H9 (cell line): ENCODE results near the gene OSTN. TPM values are rescaled to one million over a fixed set of nuclear protein-coding genes. Genes with fewer than 3 reads are reported as not detected.
"Not testable (repeated sequence)": the region's sequence is repeated elsewhere in the genome, so short reads cannot be mapped to it uniquely, and the experiment has no call there.

Source experiments
- DNase-seq: peaks from one replicate; pipeline ENCODE4 v3.0.0-alpha.2; 2017
- H2AFZ ChIP-seq: one replicate; pipeline ENCODE4 v1.6.1; 2013; ENCODE audit warnings: mild to moderate bottlenecking, low read length, control low read depth, moderate library complexity
- H2AK5ac ChIP-seq: 2 replicates; pipeline ENCODE4 v1.6.1; 2013; ENCODE audit warnings: low read length, control low read depth, mixed read lengths; ENCODE audit not compliant: insufficient read length
- H2BK120ac ChIP-seq: one replicate; pipeline ENCODE4 v1.6.1; 2013; ENCODE audit warnings: low read depth, mild to moderate bottlenecking, low read length, control low read depth, inconsistent platforms; ENCODE audit not compliant: poor library complexity, severe bottlenecking
- H2BK12ac ChIP-seq: 2 replicates; pipeline ENCODE4 v1.6.1; 2013; ENCODE audit warnings: low read length, control low read depth, mixed read lengths, low read depth; ENCODE audit not compliant: insufficient read length
- H2BK15ac ChIP-seq: 2 replicates; pipeline ENCODE4 v1.6.1; 2013; ENCODE audit warnings: low read depth, low read length, control low read depth
- H2BK20ac ChIP-seq: one replicate; pipeline ENCODE4 v1.6.1; 2013; ENCODE audit warnings: low read depth, mild to moderate bottlenecking, low read length, control low read depth, inconsistent platforms; ENCODE audit not compliant: poor library complexity, severe bottlenecking
- H2BK5ac ChIP-seq: 2 replicates; pipeline ENCODE4 v1.6.1; 2013; ENCODE audit warnings: low read length, control low read depth, mixed read lengths; ENCODE audit not compliant: insufficient read length
- H3K14ac ChIP-seq: 2 replicates; pipeline ENCODE4 v1.6.1; 2013; ENCODE audit warnings: low read length, control low read depth; ENCODE audit not compliant: insufficient read depth
- H3K18ac ChIP-seq: 2 replicates; pipeline ENCODE4 v1.6.1; 2013; ENCODE audit warnings: low read depth, mild to moderate bottlenecking, mixed read lengths, low read length, control low read depth; ENCODE audit not compliant: insufficient read length
- H3K23ac ChIP-seq: 2 replicates; pipeline ENCODE4 v1.6.1; 2013; ENCODE audit warnings: low read length, control low read depth, mixed read lengths, low read depth; ENCODE audit not compliant: insufficient read length
- H3K23me2 ChIP-seq: 2 replicates; pipeline ENCODE4 v1.6.1; 2013; ENCODE audit warnings: low read depth, mild to moderate bottlenecking, mixed read lengths, low read length, control low read depth; ENCODE audit not compliant: insufficient read length, poor library complexity, severe bottlenecking
- H3K27ac ChIP-seq: 2 replicates; pipeline ENCODE4 v1.5.1; 2013; ENCODE audit warnings: low read length, control low read depth, mixed read lengths, low read depth; ENCODE audit not compliant: insufficient read length
- H3K27me3 ChIP-seq: 2 replicates; pipeline ENCODE4 v1.6.1; 2013; ENCODE audit warnings: low read length, control low read depth, inconsistent platforms; ENCODE audit not compliant: insufficient read depth
- H3K4ac ChIP-seq: 2 replicates; pipeline ENCODE4 v1.6.1; 2013; ENCODE audit warnings: low read depth, mild to moderate bottlenecking, control low read depth, inconsistent platforms, low read length, moderate library complexity
- H3K4me1 ChIP-seq: 2 replicates; pipeline ENCODE4 v1.6.1; 2013; ENCODE audit warnings: low read length, control low read depth, inconsistent platforms; ENCODE audit not compliant: insufficient read depth
- H3K4me2 ChIP-seq: 2 replicates; pipeline ENCODE4 v1.6.1; 2013; ENCODE audit warnings: low read length, control low read depth, mixed read lengths; ENCODE audit not compliant: insufficient read length, insufficient read depth
- H3K56ac ChIP-seq: 2 replicates; pipeline ENCODE4 v1.6.1; 2013; ENCODE audit warnings: low read depth, mild to moderate bottlenecking, mixed read lengths, low read length, control low read depth; ENCODE audit not compliant: insufficient read length
- H3K79me1 ChIP-seq: 2 replicates; pipeline ENCODE4 v1.6.1; 2013; ENCODE audit warnings: low read depth, mild to moderate bottlenecking, moderate library complexity, low read length, control low read depth, inconsistent platforms; ENCODE audit not compliant: insufficient read depth, poor library complexity, severe bottlenecking
- H3K79me2 ChIP-seq: 2 replicates; pipeline ENCODE4 v1.6.1; 2013; ENCODE audit warnings: low read length, control low read depth, inconsistent platforms; ENCODE audit not compliant: insufficient read depth
- H3K9ac ChIP-seq: 2 replicates; pipeline ENCODE4 v1.6.1; 2013; ENCODE audit warnings: low read length, control low read depth, mixed read lengths; ENCODE audit not compliant: insufficient read length; ENCODE audit errors: extremely low read depth
- H3K9me3 ChIP-seq: one replicate; pipeline ENCODE4 v1.6.1; 2013; ENCODE audit warnings: low read depth, low read length, inconsistent platforms; ENCODE audit not compliant: control insufficient read depth
- H3T11ph ChIP-seq: one replicate; pipeline ENCODE4 v1.6.1; 2013; ENCODE audit warnings: mild to moderate bottlenecking, low read length, control low read depth, inconsistent platforms
- H4K20me1 ChIP-seq: one replicate; pipeline ENCODE4 v1.6.1; 2013; ENCODE audit not compliant: control insufficient read depth, insufficient read length, insufficient read depth
- H4K5ac ChIP-seq: 2 replicates; pipeline ENCODE4 v1.6.1; 2013; ENCODE audit warnings: low read depth, mild to moderate bottlenecking, mixed read lengths, low read length, control low read depth; ENCODE audit not compliant: insufficient read length
- H4K8ac ChIP-seq: replicated peaks from 2 replicates; pipeline ENCODE4 v1.6.1; 2013; ENCODE audit warnings: low read length, control low read depth, mixed read lengths, low read depth; ENCODE audit not compliant: insufficient read length
- H4K91ac ChIP-seq: 2 replicates; pipeline ENCODE4 v1.6.1; 2013; ENCODE audit warnings: low read depth, mild to moderate bottlenecking, moderate library complexity, mixed read lengths, low read length, control low read depth; ENCODE audit not compliant: insufficient read length
- H3K27ac Mint-ChIP-seq, 3 experiments: 2 replicates in 2 of 3; 3 replicates in 1 of 3; pipeline ENCODE4 v1.8.0; 2020 to 2021; ENCODE audit warnings: mixed read lengths in 3 of 3, mild to moderate bottlenecking in 1 of 3, moderate library complexity in 1 of 3
- H3K27me3 Mint-ChIP-seq: 2 replicates; pipeline ENCODE4 v1.8.0; 2021; ENCODE audit warnings: low read depth, mild to moderate bottlenecking, moderate library complexity, mixed read lengths
- H3K36me3 Mint-ChIP-seq, 3 experiments: 2 replicates in 2 of 3; 3 replicates in 1 of 3; pipeline ENCODE4 v1.8.0; 2020 to 2021; ENCODE audit warnings: low read depth in 3 of 3, mixed read lengths in 3 of 3; ENCODE audit not compliant: insufficient read depth in 1 of 3
- H3K4me1 Mint-ChIP-seq, 2 experiments: 2 replicates each; pipeline ENCODE4 v1.8.0; 2020; ENCODE audit warnings: mixed read lengths in 2 of 2
- H3K4me3 Mint-ChIP-seq, 2 experiments: 2 replicates in 1 of 2; 3 replicates in 1 of 2; pipeline ENCODE4 v1.8.0; 2020 to 2021; ENCODE audit warnings: mild to moderate bottlenecking in 2 of 2, mixed read lengths in 2 of 2, moderate library complexity in 1 of 2
- H3K9me3 Mint-ChIP-seq, 2 experiments: 2 replicates in 1 of 2; 3 replicates in 1 of 2; pipeline ENCODE4 v1.8.0; 2020; ENCODE audit warnings: mild to moderate bottlenecking in 2 of 2, mixed read lengths in 2 of 2, moderate library complexity in 1 of 2
- WGBS: extraction: QIAGEN DNeasy Blood & Tissue Kit; methylation state at CpG from one replicate; pipeline ENCODE4 v1.1.7; 2013; ENCODE audit warnings: missing lambda C conversion rate, low lambda C conversion rate, mixed read lengths; ENCODE audit not compliant: insufficient read length; ENCODE audit errors: extremely low coverage; 5-methylcytosine and 5-hydroxymethylcytosine counted together
- total RNA-seq: library from RNA; stranded (reverse); gene quantifications from 2 replicates; pipeline ENCODE4 v1.2.1, GENCODE V29; 2021

Gene OSTN
- total RNA-seq, 1 experiment from 2014 or later: 0.07 TPM

DNA sequence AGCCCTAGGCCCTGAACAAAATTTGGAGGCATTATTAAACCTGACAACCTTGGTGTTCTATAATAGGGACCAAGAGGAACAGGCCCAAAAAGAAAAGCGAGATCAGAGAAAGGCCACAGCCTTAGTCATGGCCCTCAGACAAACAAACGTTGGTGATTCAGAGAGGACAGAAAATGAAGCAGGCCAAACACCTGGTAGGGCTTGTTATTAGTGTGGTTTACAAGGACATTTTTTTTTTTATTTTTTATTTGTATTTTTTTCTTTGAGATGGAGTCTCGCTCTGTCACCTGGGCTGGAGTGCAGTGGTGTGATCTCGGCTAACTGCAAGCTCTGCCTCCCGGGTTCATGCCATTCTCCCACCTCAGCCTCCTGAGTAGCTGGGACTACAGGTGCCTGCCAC, 10.8 kb upstream of the OSTN start:
- not testable (repeated sequence) for H3K4me2 ChIP-seq, H2AFZ ChIP-seq, H3K27ac Mint-ChIP-seq, H3T11ph ChIP-seq, H2BK15ac ChIP-seq, H2BK5ac ChIP-seq, H3K56ac ChIP-seq, H3K27me3 Mint-ChIP-seq, H4K91ac ChIP-seq, H2BK20ac ChIP-seq, H2BK120ac ChIP-seq, H3K9ac ChIP-seq, H2BK12ac ChIP-seq, H4K5ac ChIP-seq, H3K4ac ChIP-seq, H3K23ac ChIP-seq, H3K4me1 Mint-ChIP-seq, H3K18ac ChIP-seq, H3K79me2 ChIP-seq, H3K27ac ChIP-seq, H3K14ac ChIP-seq, H3K9me3 ChIP-seq, H3K79me1 ChIP-seq, H3K27me3 ChIP-seq, DNase-seq, H2AK5ac ChIP-seq, H4K20me1 ChIP-seq, H3K4me3 Mint-ChIP-seq, H3K4me1 ChIP-seq, H3K23me2 ChIP-seq, H4K8ac ChIP-seq
- peaks cover 10 to 15% of the 10 kb centered on the region in 2 experiments; a peak in 4 of 5 replicates for H3K9me3 Mint-ChIP-seq
- WGBS: no CpG with 5 or more reads among the region's 5 CpGs
- H3K36me3 Mint-ChIP-seq: peaks cover 7 to 13% (median 8%) of the 10 kb centered on the region in 3 experiments; a peak in 5 of 7 replicates

DNA sequence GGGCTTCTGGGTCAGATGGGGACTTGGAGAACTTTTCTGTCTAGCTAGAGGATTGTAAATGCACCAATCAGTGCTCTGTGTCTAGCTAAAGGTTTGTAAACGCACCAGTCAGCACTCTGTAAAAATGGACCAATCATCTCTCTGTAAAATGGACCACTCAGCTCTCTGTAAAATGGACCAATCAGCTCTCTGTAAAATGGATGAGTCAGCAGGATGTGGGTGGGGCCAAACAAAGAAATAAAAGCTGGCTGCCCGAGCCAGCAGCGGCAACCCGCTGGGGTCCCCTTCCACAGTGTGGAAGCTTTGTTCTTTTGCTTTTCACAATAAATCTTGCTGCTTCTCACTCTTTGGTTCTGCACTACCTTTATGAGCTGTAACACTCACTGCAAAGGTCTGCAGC, 6.8 kb upstream of the OSTN start:
- H3K4me3 Mint-ChIP-seq, H2AFZ ChIP-seq, H3K18ac ChIP-seq, H3K9ac ChIP-seq, H3K56ac ChIP-seq, H4K91ac ChIP-seq, H4K20me1 ChIP-seq, DNase-seq, H2BK120ac ChIP-seq, H3K9me3 ChIP-seq, H3K27ac Mint-ChIP-seq, H2AK5ac ChIP-seq, H4K8ac ChIP-seq, H3K4me1 Mint-ChIP-seq, H4K5ac ChIP-seq, H3K27me3 ChIP-seq, H2BK12ac ChIP-seq, H2BK20ac ChIP-seq, H2BK5ac ChIP-seq, H3K14ac ChIP-seq, H3K9me3 Mint-ChIP-seq, H3K79me2 ChIP-seq, H3K4ac ChIP-seq, H3K23me2 ChIP-seq, H3K27me3 Mint-ChIP-seq, H3K79me1 ChIP-seq, H3K36me3 Mint-ChIP-seq, H2BK15ac ChIP-seq, H3K4me2 ChIP-seq, H3T11ph ChIP-seq, H3K23ac ChIP-seq, H3K4me1 ChIP-seq, H3K27ac ChIP-seq: not testable (repeated sequence)
- no CpG with 5 or more reads among the region's 4 CpGs for WGBS
